ENCODE measurements around the gene ACTL8.

DNA sequence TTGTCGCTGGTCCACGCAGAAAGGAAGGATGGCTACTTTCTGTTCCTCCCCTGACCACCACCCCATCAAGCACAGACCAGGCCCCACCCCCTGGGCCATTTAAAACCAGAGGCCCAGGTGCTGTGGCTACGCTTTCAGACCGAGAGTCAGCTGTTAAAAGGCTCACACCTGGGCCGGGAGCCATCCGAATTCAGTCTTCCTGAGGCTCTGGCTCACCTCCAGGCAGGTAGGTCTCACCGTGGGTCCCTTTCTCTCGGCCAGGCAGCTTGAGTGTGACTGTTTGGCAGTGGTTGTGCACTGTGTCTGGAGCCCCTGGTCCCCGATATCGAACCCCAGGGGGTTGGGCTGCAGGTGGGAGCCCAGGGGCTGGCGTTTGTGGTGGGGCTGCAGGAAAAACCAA lies 7.2 kb downstream of the ACTL8 start:
- TF ChIP-seq YY1 (IDR thresholded peaks at IDR 0.05; ENCODE audit: low read depth): no peak
- no peak for TF ChIP-seq TEAD4 (IDR thresholded peaks at IDR 0.05)
- TF ChIP-seq CREB1 (IDR thresholded peaks at IDR 0.05; ENCODE audit: low read depth): no peak
- TF ChIP-seq MAX (IDR thresholded peaks at IDR 0.05): no peak
- no peak for TF ChIP-seq EP300 (IDR thresholded peaks at IDR 0.05; ENCODE audit: borderline replicate concordance)
- TF ChIP-seq TAF1 (IDR thresholded peaks at IDR 0.05; ENCODE audit: low read depth): no peak
- no peak for TF ChIP-seq FOXM1 (IDR thresholded peaks at IDR 0.05; ENCODE audit: borderline replicate concordance, low read depth)
- TF ChIP-seq REST (IDR thresholded peaks at IDR 0.05; ENCODE audit: low read depth): no peak
- no peak for TF ChIP-seq NFIC (IDR thresholded peaks at IDR 0.05)
- TF ChIP-seq RAD21 (IDR thresholded peaks at IDR 0.05; ENCODE audit: low read depth): no peak

Measured in Ishikawa (cell line).